Measurements from ENCODE around the gene FBXO36. TPM values are rescaled to one million over a fixed set of nuclear protein-coding genes. Genes with fewer than 3 reads are reported as not detected.

The FBXO36 gene
- total and polyA plus RNA-seq, 2 of the 8 experiments (the other 6 are each of a cell fraction or from before 2014, with no cell fraction given): 3.4 TPM

- Histone ChIP-seq H4K8ac (ENCODE audit: extremely low read depth, insufficient read depth, low read length) (no peak overlapping the region), H3K79me1 (ENCODE audit: low read depth, low read length) (no peaks in the 10 kb centered on the region), H2AFZ (ENCODE audit: low read length) (no peak overlapping the region), H4K91ac (replicated peaks; ENCODE audit: insufficient read length, low read length) (no peak overlapping the region), H3K4me2 (ENCODE audit: insufficient read depth in 1 of 2, low read depth in 2 of 2, low read length in 2 of 2) (no peak overlapping the region), H3K27me3 (replicated peaks in 1 of 4; ENCODE audit: control insufficient read depth in 3 of 4, extremely low read depth in 1 of 4, insufficient read depth in 3 of 4, low read length in 3 of 4) (no peaks in the 10 kb centered on the region), H3K4me3 (ENCODE audit: extremely low read depth in 1 of 4, insufficient read depth in 2 of 4, low read depth in 3 of 4, low read length in 4 of 4) (no peak overlapping the region), H3K79me2 (ENCODE audit: control insufficient read depth in 1 of 2, insufficient read depth in 2 of 2, low read length in 2 of 2) (no peaks in the 10 kb centered on the region), H3K36me3 (ENCODE audit: control insufficient read depth in 2 of 4, insufficient read depth in 4 of 4, low read length in 3 of 4) (no peaks in the 10 kb centered on the region), H3K23me2 (ENCODE audit: low read depth, low read length) (no peaks in the 10 kb centered on the region; the same call in 1 of the 2 replicates), H2BK12ac (ENCODE audit: low read depth, low read length) (no peak overlapping the region; the same call in 1 of the 2 replicates), H3K27ac (ENCODE audit: low read depth, low read length) (no peak overlapping the region), H3K9me3 (ENCODE audit: insufficient read depth in 2 of 2, low read depth in 1 of 2, low read length in 1 of 2) (no peaks in the 10 kb centered on the region), H3K4me1 (replicated peaks in 1 of 4; ENCODE audit: control insufficient read depth in 3 of 4, insufficient read depth in 4 of 4, low read length in 3 of 4) (no peaks in the 10 kb centered on the region), H2AK5ac (ENCODE audit: low read depth, low read length) (no peak overlapping the region), H3K4ac (replicated peaks; ENCODE audit: insufficient read length, low read depth, low read length) (no peak overlapping the region), H2BK120ac (replicated peaks; ENCODE audit: low read depth, low read length) (no peak overlapping the region), H4K20me1 (replicated peaks in 1 of 2; ENCODE audit: control insufficient read depth in 1 of 2, insufficient read depth in 2 of 2, low read length in 2 of 2) (no peaks in the 10 kb centered on the region), H3K9ac (replicated peaks in 1 of 4; ENCODE audit: extremely low read depth in 1 of 4, low read depth in 3 of 4, low read length in 3 of 4) (no peak overlapping the region), H3K23ac (ENCODE audit: insufficient read length) (no peak overlapping the region), H2BK20ac (ENCODE audit: low read length) (no peak overlapping the region), H2BK15ac (ENCODE audit: low read length) (no peak overlapping the region), H3K14ac (ENCODE audit: insufficient read length) (no peak overlapping the region), H3K18ac (ENCODE audit: extremely low read depth, low read length) (no peak overlapping the region), H4K5ac (ENCODE audit: insufficient read length, low read depth, low read length) (no peak overlapping the region), H3K56ac (replicated peaks; ENCODE audit: insufficient read length, low read depth, low read length) (no peak overlapping the region), H2BK5ac (ENCODE audit: low read depth, low read length) (no peak overlapping the region)
- DNase-seq (ENCODE audit: low read depth in 1 of 2, low spot score in 2 of 2) (no peak), FAIRE-seq (no peak)
- WGBS, 2 experiments (ENCODE audit: extremely low coverage in 1 of 2, insufficient coverage in 1 of 2, insufficient read length in 1 of 2, insufficient replicate concordance in 2 of 2, low coverage in 1 of 2, low lambda C conversion rate in 2 of 2, missing lambda C conversion rate in 1 of 2): 95% methylated on average over 16 of the region's 16 CpGs; no CpG with 5 or more reads in 1 of the 2 experiments
- ChIA-PET CTCF (ENCODE audit: partially characterized antibody) (no interaction called here), POLR2A (ENCODE audit: partially characterized antibody) (interaction anchor here (0.6 kb wide), 1 partner anchor 23 kb away, joined by 5 read pairs; the partner anchor contains the start of gene SLC16A14)
- TF ChIP-seq CREB1 (IDR thresholded peaks at IDR 0.05): no peak
Observed at GRCh38 chr2:230046491-230046890, 124.2 kb downstream of the FBXO36 start.
